ENCODE data around the gene AADAC. TPM values are rescaled to one million over a fixed set of nuclear protein-coding genes. Genes with fewer than 3 reads are reported as not detected.

Gene AADAC
- polyA plus RNA-seq, 1 of the 3 experiments (the other 2 are of a cell fraction): 1.2 TPM

DNA sequence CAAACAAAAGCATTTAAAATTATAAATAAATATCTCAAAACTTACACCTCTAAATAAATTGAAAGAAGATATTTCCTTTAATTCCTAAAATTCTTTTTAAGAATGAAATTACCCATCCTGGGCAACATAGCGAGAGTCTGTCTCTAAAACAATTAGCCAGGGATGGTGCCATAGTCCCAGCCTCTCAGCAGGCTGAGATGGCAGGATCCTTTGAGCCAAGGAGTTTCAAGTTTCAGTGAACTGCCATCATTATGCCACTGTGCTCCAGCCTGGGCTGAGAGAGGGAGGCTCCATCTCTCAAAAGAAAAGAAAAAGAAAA, 25.4 kb downstream of the AADAC start:
- peak overlapping the region in 1 of 2 experiments; percentile 45; a peak in 1 of 4 replicates for H3K4me3 ChIP-seq (ENCODE audit: low read depth in 2 of 2, low read length in 1 of 2)
- peak overlapping the region; percentile 48; the same call in 1 of the 2 replicates for H3K4me2 ChIP-seq
- H2AFZ ChIP-seq (ENCODE audit: low read depth): no peak overlapping the region
- H3K9me3 ChIP-seq: no peaks in the 10 kb centered on the region
- 63% methylated on average over 1 of the region's 1 CpG for WGBS (ENCODE audit: low lambda C conversion rate)
- H3K9me2 ChIP-seq: no peaks in the 10 kb centered on the region; the same call in 1 of the 2 replicates
- peaks cover 50% of the 10 kb centered on the region for H3F3A ChIP-seq (replicated peaks; ENCODE audit: insufficient read depth)
- H3K27ac ChIP-seq (ENCODE audit: low read depth in 2 of 2, low read length in 1 of 2): peak overlapping the region; percentile 6 to 46; a peak in 3 of 4 replicates
- no peak for DNase-seq
- H3K4me1 ChIP-seq (ENCODE audit: control insufficient read depth in 1 of 2, insufficient read depth in 2 of 2, low read depth in 1 of 2, low read length in 1 of 2): peaks cover 0 to 26% of the 10 kb centered on the region in 2 experiments
- TF ChIP-seq, protein P1, sequence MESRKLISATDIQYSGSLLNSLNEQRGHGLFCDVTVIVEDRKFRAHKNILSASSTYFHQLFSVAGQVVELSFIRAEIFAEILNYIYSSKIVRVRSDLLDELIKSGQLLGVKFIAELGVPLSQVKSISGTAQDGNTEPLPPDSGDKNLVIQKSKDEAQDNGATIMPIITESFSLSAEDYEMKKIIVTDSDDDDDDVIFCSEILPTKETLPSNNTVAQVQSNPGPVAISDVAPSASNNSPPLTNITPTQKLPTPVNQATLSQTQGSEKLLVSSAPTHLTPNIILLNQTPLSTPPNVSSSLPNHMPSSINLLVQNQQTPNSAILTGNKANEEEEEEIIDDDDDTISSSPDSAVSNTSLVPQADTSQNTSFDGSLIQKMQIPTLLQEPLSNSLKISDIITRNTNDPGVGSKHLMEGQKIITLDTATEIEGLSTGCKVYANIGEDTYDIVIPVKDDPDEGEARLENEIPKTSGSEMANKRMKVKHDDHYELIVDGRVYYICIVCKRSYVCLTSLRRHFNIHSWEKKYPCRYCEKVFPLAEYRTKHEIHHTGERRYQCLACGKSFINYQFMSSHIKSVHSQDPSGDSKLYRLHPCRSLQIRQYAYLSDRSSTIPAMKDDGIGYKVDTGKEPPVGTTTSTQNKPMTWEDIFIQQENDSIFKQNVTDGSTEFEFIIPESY (IDR thresholded peaks at IDR 0.05; ENCODE audit: borderline replicate concordance, low read depth): no peak
- TF ChIP-seq SMC3 (IDR thresholded peaks at IDR 0.05; ENCODE audit: low read depth, low read length): no peak
- TF ChIP-seq TAF1 (IDR thresholded peaks at IDR 0.05; ENCODE audit: borderline replicate concordance, low read depth, low read length): no peak
- TF ChIP-seq MXI1 (IDR thresholded peaks at IDR 0.05; ENCODE audit: low read depth, low read length): no peak
- TF ChIP-seq YY1 (IDR thresholded peaks at IDR 0.05; ENCODE audit: low read depth): no peak
- TF ChIP-seq RAD21 (IDR thresholded peaks at IDR 0.05; ENCODE audit: low read length): no peak
- no peak for TF ChIP-seq NRF1 (IDR thresholded peaks at IDR 0.05; ENCODE audit: low read depth, low read length)
- H3K79me2 ChIP-seq (ENCODE audit: insufficient read depth): peaks cover 27% of the 10 kb centered on the region
- no peaks in the 10 kb centered on the region for H3K27me3 ChIP-seq (ENCODE audit: insufficient read depth)
- H4K20me1 ChIP-seq (ENCODE audit: insufficient read depth): no peaks in the 10 kb centered on the region
- H3K36me3 ChIP-seq (replicated peaks in 1 of 2; ENCODE audit: control insufficient read depth in 1 of 2, insufficient read depth in 2 of 2, low read length in 1 of 2): peaks cover 0 to 5% of the 10 kb centered on the region in 2 experiments
- H3K9ac ChIP-seq: peak overlapping the region; percentile 43; the same call in 1 of the 2 replicates
- POLR2A ChIA-PET: no interaction called here
- CTCF ChIA-PET: interaction anchor here (0.6 to 4.4 kb wide), 23 partner anchors 10 to 611 kb away, joined by 3 to 45 read pairs (median 3); no protein-coding TSS in a partner anchor

DNA sequence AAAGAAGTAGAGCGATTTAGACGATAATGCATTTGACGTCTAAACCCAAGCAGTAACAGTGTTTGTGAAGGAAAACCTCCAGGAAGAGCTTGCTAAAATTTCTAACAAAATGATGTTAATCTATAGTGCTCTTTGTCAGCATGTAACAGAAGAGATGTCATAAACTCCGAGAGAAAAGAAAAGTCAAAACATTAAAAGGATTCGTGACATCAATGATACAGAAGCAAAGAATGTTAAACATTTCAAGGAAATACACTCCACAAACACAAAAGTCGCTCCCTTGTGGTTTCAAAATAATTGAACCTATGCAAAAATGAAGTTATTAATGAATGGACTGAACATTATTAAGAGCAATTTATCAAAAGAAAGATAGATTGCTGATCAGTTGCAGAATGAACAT, 27.9 kb downstream of the AADAC start:
- ChIA-PET POLR2A (no interaction called here), CTCF (interaction anchor here (1.4 kb wide), 1 partner anchor 401 kb away, joined by 4 read pairs; no protein-coding TSS in a partner anchor)
- no peaks in the 10 kb centered on the region; the same call in 1 of the 2 replicates for H3K9me2 ChIP-seq
- H3K9me3 ChIP-seq: no peaks in the 10 kb centered on the region
- H3K4me1 ChIP-seq (ENCODE audit: control insufficient read depth in 1 of 2, insufficient read depth in 2 of 2, low read depth in 1 of 2, low read length in 1 of 2): peaks cover 0 to 18% of the 10 kb centered on the region in 2 experiments; a peak in 3 of 4 replicates
- H3K4me3 ChIP-seq (ENCODE audit: low read depth in 2 of 2, low read length in 1 of 2): no peak overlapping the region
- H2AFZ ChIP-seq (ENCODE audit: low read depth): no peak overlapping the region
- 22% methylated on average over 6 of the region's 6 CpGs for WGBS (ENCODE audit: low lambda C conversion rate)
- H3K27ac ChIP-seq (ENCODE audit: low read depth in 2 of 2, low read length in 1 of 2): peak overlapping the region; percentile 58 to 68; a peak in 3 of 4 replicates
- no peaks in the 10 kb centered on the region for H3K27me3 ChIP-seq (ENCODE audit: insufficient read depth)
- peak overlapping the region; percentile 48; the same call in 1 of the 2 replicates for H3K4me2 ChIP-seq
- 0 out of 2 replicates have a peak overlapping the region, but pooled peaks have one; percentile 8 for H3K9ac ChIP-seq
- peaks cover 21% of the 10 kb centered on the region for H3K79me2 ChIP-seq (ENCODE audit: insufficient read depth)
- peaks cover 0 to 5% of the 10 kb centered on the region in 2 experiments for H3K36me3 ChIP-seq (replicated peaks in 1 of 2; ENCODE audit: control insufficient read depth in 1 of 2, insufficient read depth in 2 of 2, low read length in 1 of 2)
- DNase-seq: no peak
- peaks cover 38% of the 10 kb centered on the region for H3F3A ChIP-seq (replicated peaks; ENCODE audit: insufficient read depth)
- H4K20me1 ChIP-seq (ENCODE audit: insufficient read depth): no peaks in the 10 kb centered on the region
- TF ChIP-seq GATA2 (CRISPR knock-in tag; IDR thresholded peaks at IDR 0.05) (no peak), EZH2phosphoT487 (IDR thresholded peaks at IDR 0.05; ENCODE audit: borderline replicate concordance, low read depth) (no peak), FOXM1 (IDR thresholded peaks at IDR 0.05; ENCODE audit: low read depth) (no peak), POLR2AphosphoS5 (IDR thresholded peaks at IDR 0.05; ENCODE audit: low read depth, low read length) (no peak), FOXJ3 (CRISPR knock-in tag; IDR thresholded peaks at IDR 0.05) (no peak), ELF1 (IDR thresholded peaks at IDR 0.05) (no peak), RCOR1 (IDR thresholded peaks at IDR 0.05; ENCODE audit: low read length) (no peak), TAF1 (IDR thresholded peaks at IDR 0.05; ENCODE audit: borderline replicate concordance, low read depth, low read length) (no peak), RAD21 (IDR thresholded peaks at IDR 0.05; ENCODE audit: low read length) (no peak), JUND (IDR thresholded peaks at IDR 0.05) (no peak), NRF1 (IDR thresholded peaks at IDR 0.05; ENCODE audit: low read depth, low read length) (no peak), YY1 (IDR thresholded peaks at IDR 0.05; ENCODE audit: low read depth) (no peak)
- TF ChIP-seq, protein P1 (IDR thresholded peaks at IDR 0.05; ENCODE audit: borderline replicate concordance, low read depth): no peak
- TF ChIP-seq, protein P2, sequence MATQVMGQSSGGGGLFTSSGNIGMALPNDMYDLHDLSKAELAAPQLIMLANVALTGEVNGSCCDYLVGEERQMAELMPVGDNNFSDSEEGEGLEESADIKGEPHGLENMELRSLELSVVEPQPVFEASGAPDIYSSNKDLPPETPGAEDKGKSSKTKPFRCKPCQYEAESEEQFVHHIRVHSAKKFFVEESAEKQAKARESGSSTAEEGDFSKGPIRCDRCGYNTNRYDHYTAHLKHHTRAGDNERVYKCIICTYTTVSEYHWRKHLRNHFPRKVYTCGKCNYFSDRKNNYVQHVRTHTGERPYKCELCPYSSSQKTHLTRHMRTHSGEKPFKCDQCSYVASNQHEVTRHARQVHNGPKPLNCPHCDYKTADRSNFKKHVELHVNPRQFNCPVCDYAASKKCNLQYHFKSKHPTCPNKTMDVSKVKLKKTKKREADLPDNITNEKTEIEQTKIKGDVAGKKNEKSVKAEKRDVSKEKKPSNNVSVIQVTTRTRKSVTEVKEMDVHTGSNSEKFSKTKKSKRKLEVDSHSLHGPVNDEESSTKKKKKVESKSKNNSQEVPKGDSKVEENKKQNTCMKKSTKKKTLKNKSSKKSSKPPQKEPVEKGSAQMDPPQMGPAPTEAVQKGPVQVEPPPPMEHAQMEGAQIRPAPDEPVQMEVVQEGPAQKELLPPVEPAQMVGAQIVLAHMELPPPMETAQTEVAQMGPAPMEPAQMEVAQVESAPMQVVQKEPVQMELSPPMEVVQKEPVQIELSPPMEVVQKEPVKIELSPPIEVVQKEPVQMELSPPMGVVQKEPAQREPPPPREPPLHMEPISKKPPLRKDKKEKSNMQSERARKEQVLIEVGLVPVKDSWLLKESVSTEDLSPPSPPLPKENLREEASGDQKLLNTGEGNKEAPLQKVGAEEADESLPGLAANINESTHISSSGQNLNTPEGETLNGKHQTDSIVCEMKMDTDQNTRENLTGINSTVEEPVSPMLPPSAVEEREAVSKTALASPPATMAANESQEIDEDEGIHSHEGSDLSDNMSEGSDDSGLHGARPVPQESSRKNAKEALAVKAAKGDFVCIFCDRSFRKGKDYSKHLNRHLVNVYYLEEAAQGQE (IDR thresholded peaks at IDR 0.05; ENCODE audit: low read depth, low read length): no peak
- TF ChIP-seq, protein P3, sequence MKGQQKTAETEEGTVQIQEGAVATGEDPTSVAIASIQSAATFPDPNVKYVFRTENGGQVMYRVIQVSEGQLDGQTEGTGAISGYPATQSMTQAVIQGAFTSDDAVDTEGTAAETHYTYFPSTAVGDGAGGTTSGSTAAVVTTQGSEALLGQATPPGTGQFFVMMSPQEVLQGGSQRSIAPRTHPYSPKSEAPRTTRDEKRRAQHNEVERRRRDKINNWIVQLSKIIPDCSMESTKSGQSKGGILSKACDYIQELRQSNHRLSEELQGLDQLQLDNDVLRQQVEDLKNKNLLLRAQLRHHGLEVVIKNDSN (IDR thresholded peaks at IDR 0.05; ENCODE audit: borderline replicate concordance, low read depth): no peak

Measured in SK-N-SH (cell line).